MG63 (cell line): Measurements from ENCODE around the gene MESD. TPM values are rescaled to one million over a fixed set of nuclear protein-coding genes. Genes with fewer than 3 reads are reported as not detected.
"Not testable (repeated sequence)": the region's sequence is repeated elsewhere in the genome, so short reads cannot be mapped to it uniquely, and the experiment has no call there.

ENCODE experiments used
- DNase-seq: peaks from one replicate; pipeline ENCODE4 v3.0.0-alpha.2; 2020
- H3K27me3 ChIP-seq: fragments of 250-450 bp; sonication (Bioruptor Pico); 2 replicates; pipeline ENCODE4 v1.5.1; 2020; ENCODE audit warnings: mild to moderate bottlenecking, moderate library complexity
- H3K36me3 ChIP-seq: fragments of 250-450 bp; sonication (Bioruptor Pico); 2 replicates; pipeline ENCODE4 v1.5.1; 2020; ENCODE audit warnings: mild to moderate bottlenecking, moderate library complexity
- H3K4me3 ChIP-seq: fragments of 250-450 bp; sonication (Bioruptor Pico); 2 replicates; pipeline ENCODE4 v1.5.1; 2020; ENCODE audit warnings: mild to moderate bottlenecking, moderate library complexity
- H3K9me3 ChIP-seq: fragments of 250-450 bp; sonication (Bioruptor Pico); 2 replicates; pipeline ENCODE4 v1.5.1; 2020; ENCODE audit warnings: mild to moderate bottlenecking, moderate library complexity
- total RNA-seq: library from RNA; depleted of rRNA; stranded (reverse); fragments of >200 nt; shearing (Covaris generic); gene quantifications from 2 replicates; pipeline ENCODE4 v1.2.3, GENCODE V29; 2014; ENCODE audit warnings: low replicate concordance

Gene MESD
- total RNA-seq, 1 experiment from 2014 or later = 25.5 TPM

DNA sequence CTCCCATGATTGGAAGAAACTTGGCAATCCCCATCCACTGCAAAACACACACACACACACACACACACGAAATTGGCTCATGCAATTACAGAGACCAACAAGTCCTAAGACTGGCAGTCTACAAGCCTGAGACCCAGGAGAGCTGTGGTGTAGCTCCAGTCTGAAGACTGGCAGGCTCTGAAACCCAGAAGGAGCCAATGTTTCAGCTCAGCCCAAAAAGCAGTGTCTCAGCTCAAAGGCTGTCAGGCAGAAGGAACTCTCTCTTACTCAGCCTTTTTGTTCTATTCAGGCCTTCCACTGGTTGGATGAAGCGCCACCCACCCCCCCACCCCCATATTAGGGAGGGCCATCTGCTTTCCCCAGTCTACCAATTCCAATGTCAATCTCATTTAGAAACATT, 32.1 kb downstream of the MESD start:
- DNase-seq = no peak
- 0 out of 2 replicates have a peak, but pooled peaks cover 3% of the 10 kb centered on the region for H3K9me3 ChIP-seq

DNA sequence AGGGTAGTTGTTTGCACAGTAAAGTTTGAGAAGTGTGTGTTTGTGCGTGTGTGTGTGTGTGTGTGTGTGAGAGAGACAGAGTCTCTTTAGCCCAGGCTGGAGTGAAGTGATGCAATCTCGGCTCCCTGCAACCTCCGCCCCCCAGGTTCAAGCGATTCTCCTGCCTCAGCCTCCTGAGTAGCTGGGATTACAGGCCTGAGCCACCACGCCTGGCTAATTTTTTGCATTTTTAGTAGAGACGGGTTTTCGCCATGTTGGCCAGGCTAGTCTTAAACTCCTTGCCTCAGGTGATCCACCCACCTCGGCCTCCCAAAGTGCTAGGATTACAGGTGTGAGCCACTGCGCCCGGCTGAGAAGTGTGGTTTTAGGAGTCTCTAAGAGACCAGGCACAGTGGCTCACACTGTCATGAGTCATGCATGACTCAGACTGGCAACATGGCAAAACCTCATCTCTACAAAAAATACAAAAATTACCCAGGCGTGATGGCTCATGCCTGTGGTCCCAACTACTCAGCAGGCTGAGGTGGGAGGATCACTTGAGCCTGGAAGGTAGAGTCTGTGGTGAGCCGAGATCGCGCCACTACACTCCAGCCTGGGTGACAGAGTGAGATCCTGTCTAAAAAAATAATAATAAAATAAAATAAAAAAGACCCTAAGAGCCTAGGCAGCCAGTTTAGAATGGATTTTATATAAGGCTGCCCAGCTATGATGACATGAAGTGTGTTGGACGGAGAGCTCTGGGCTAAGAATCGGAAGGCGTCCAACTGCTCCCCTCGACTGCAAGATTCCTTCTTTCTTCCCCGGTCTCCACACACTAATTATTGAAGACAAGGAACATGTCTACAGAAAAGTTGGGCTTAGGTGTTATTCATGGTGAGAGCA, 33.8 kb downstream of the MESD start:
- not testable (repeated sequence) for H3K4me3 ChIP-seq, H3K9me3 ChIP-seq, H3K27me3 ChIP-seq
- H3K36me3 ChIP-seq = peaks cover 13% of the 10 kb centered on the region
- DNase-seq = peak; percentile 88

More for the DNA sequence above, 32.1 kb downstream of the MESD start:
- no peak overlapping the region for H3K4me3 ChIP-seq
- peaks cover 7% of the 10 kb centered on the region for H3K36me3 ChIP-seq
- H3K27me3 ChIP-seq = no peaks in the 10 kb centered on the region

DNA sequence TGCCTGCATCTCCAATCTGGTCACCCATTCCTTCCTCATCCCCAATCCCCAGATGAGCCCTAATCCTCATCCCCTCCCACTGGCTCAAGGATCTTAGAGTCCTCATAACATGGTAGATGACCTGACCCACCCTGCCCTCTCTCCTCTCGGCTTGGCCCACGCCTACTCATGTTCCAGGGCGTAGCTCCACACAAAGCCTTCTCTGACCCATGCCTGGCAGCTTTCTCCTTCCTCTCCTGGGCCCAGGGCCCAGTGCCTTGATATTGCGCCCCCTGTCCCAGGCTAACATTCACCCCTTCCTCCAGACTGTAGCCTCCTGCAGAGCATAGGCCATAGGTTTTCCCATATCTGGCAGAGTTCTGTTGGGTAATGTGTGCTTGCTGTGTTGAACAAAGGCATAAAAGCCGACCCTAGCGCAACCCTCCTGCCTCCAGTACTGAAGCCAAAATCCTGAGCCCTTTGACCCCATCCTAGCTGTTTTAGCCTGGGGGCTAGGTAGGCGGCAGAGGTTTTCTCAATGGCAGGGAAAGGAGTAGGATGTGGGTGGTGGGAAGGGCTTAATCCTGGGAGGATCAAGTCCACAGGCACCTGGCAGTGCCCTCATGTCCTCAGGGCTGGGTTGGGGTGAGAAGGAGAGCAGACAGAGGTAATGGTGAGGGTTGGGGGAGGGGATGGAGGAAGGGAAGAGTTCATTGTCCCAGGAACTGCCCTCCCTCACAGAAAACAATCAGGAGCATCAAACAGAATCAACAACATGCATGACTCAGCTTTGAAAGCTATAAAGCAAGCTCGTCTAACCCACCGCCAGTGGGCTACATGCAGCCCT, 35.5 kb downstream of the MESD start:
- peaks cover 10% of the 10 kb centered on the region for H3K36me3 ChIP-seq
- no peaks in the 10 kb centered on the region for H3K9me3 ChIP-seq
- no peak overlapping the region for H3K4me3 ChIP-seq
- no peaks in the 10 kb centered on the region for H3K27me3 ChIP-seq
- DNase-seq = no peak

DNA sequence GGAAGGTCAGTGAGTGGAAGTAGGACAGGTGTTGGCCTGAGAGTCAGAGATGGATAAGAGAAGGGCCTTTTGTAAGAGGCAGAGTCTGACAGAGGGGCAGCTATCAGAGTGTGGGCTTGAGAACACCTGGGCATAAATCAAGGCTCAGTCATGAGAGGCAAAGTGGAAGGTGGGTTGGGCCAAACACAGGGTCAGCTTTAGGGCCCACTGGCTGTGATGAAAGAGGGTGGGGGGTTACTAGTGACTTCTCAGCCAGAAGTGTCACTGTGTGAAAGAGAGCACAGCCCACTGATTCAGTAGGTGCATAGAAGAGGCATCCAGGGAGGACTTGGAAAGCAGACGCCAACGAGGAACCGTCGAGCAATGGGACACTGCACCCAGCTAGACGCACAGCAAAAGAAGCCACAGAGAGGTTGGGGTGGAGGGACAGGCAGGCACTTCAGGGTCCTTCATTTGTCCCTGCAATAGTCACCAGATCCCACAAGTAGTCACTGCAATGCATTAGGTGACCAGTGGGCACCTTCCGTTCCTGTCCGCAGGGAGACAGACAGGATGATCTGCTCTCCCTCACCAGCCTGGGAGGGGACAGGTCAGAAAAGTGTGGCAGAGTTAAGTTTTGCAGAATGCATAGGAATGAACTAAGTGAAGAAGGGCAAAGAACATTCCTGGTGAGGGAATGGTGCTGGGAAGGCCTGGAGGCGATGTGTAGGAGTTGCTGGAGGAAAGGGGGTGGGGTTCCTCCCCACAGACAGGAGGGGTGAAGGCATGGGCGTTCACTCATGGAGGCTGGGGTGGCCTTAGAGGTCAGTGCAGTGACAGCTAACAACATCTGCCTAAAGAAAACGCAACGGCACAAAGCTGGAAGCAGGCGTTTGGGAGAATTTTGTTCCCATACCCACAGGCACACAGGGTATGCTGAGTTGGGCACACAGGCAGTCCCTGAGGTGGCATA, 36.3 kb downstream of the MESD start:
- H3K36me3 ChIP-seq = peaks cover 9% of the 10 kb centered on the region; the same call in 1 of the 2 replicates
- H3K9me3 ChIP-seq = no peaks in the 10 kb centered on the region
- H3K27me3 ChIP-seq = no peaks in the 10 kb centered on the region
- H3K4me3 ChIP-seq = no peak overlapping the region
- no peak for DNase-seq

DNA sequence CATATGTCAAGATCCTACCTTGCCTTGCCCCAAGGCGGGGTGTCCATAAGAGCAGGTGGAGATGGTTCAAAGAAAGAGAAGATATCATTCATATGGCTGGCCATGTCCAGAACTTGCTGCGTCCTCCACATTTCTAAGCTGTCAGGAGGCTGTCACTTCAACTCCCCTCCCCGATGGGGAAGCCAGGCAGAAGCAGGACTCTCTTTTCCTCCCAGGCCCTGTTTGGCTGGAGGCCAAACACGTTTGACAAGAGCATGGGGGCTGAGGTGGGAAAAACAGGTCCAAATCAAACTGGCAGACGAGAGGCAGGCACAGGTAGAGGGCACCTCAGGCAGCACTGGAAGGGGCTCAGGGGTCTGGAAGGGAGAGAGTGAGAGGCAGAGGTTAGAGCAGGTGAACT, 37.7 kb downstream of the MESD start:
- H3K36me3 ChIP-seq = peaks cover 10% of the 10 kb centered on the region
- no peak overlapping the region for H3K4me3 ChIP-seq
- H3K9me3 ChIP-seq = no peaks in the 10 kb centered on the region
- H3K27me3 ChIP-seq = no peaks in the 10 kb centered on the region
- no peak for DNase-seq

DNA sequence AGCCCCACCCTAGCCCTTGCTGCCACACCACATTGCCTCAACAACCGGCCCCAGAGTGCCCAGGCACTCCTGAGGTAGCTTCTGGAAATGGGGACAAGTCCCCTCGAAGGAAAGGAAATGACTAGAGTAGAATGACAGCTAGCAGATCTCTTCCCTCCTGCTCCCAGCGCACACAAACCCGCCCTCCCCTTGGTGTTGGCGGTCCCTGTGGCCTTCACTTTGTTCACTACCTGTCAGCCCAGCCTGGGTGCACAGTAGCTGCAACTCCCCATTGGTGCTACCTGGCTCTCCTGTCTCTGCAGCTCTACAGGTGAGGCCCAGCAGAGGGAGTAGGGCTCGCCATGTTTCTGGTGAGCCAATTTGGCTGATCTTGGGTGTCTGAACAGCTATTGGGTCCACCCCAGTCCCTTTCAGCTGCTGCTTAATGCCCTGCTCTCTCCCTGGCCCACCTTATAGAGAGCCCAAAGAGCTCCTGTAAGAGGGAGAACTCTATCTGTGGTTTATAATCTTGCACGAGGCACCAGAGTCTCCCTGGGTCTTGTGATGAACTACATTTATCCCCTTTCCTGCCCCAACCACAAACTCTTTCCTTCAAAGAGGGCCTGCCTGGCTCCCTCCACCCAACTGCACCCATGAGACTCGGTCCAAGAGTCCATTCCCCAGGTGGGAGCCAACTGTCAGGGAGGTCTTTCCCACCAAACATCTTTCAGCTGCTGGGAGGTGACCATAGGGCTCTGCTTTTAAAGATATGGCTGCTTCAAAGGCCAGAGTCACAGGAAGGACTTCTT, 39.1 kb downstream of the MESD start:
- Histone ChIP-seq H3K9me3 (no peaks in the 10 kb centered on the region), H3K36me3 (peaks cover 23% of the 10 kb centered on the region), H3K27me3 (no peaks in the 10 kb centered on the region), H3K4me3 (no peak overlapping the region)
- DNase-seq = no peak

DNA sequence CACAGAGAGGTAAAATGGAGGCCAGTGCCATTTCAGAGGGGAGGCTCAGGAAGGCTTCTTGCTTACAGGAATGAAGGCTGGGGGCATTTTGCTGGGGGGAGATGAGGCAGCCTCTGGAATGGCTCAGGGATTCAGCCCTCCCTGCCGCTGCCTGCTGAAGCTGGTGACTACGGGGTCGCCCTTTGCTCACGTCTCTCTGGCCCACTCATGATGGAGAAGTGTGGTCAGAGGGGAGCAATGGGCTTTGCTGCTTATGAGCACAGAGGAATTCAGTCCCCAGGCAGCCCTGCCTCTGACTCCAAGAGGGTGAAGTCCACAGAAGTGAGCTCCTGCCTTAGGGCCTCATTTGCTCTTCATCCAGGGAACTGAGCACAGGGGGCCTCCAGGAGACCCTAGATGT, 39.9 kb downstream of the MESD start:
- peaks cover 23% of the 10 kb centered on the region for H3K36me3 ChIP-seq
- no peak for DNase-seq

DNA sequence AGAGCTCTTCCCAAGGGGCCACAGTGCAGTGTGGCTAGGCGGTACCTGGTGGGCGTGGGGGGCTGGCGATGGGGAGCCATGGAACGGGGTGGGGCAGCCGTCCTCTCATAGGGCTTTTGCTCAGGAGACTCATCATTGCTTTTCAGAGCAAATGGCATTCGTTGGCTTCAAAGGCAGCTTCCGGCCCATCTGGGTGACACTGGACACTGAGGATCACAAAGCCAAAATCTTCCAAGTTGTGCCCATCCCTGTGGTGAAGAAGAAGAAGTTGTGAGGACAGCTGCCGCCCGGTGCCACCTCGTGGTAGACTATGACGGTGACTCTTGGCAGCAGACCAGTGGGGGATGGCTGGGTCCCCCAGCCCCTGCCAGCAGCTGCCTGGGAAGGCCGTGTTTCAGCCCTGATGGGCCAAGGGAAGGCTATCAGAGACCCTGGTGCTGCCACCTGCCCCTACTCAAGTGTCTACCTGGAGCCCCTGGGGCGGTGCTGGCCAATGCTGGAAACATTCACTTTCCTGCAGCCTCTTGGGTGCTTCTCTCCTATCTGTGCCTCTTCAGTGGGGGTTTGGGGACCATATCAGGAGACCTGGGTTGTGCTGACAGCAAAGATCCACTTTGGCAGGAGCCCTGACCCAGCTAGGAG, 40.8 kb downstream of the MESD start:
- H3K27me3 ChIP-seq = no peaks in the 10 kb centered on the region
- H3K4me3 ChIP-seq = no peak overlapping the region
- H3K9me3 ChIP-seq = no peaks in the 10 kb centered on the region
- no peak for DNase-seq
- H3K36me3 ChIP-seq = peaks cover 23% of the 10 kb centered on the region

More for the DNA sequence above, 39.9 kb downstream of the MESD start:
- no peaks in the 10 kb centered on the region for H3K9me3 ChIP-seq
- H3K4me3 ChIP-seq = no peak overlapping the region
- H3K27me3 ChIP-seq = no peaks in the 10 kb centered on the region

DNA sequence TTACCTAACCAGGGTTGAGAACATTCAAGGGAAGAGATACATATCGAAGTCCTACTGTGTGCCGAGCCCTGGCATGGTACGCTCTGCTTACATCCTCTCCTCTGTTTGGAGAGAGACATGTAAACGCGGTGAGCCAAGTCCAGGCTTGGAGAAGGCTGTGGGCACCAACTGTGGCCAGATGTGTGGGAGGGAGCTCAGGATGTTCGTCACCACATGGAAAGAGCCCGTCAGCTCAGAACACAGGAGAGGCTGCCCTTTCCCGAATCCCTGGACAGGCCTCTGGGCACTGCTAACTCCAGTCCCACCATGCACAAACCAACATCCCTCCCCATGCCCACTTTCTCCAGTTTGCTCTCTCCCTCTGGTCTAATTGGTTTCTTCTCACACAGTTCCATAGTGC, 43.0 kb downstream of the MESD start:
- no peak overlapping the region for H3K4me3 ChIP-seq
- no peak for DNase-seq
- no peaks in the 10 kb centered on the region for H3K27me3 ChIP-seq
- H3K36me3 ChIP-seq = peaks cover 23% of the 10 kb centered on the region
- H3K9me3 ChIP-seq = no peaks in the 10 kb centered on the region

DNA sequence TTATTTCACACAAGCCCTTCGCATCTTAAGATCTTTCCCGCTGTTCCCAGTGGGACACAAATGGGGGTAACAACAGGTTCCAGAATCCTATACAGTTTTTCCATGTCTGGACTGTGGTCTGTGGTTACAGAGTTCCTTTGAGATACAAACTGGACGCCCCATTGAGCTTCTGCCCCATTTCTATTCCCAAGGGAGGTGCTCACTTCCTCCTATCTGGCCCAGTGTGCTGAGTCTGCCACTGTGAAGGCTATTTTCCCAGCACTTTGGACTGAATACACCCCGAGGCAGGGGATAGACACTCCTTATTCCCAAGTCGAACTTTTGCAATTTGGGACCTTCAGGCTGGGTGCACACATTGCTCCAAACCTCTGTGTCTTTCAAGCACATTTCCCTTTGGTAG, 44.0 kb downstream of the MESD start:
- no peak for DNase-seq

DNA sequence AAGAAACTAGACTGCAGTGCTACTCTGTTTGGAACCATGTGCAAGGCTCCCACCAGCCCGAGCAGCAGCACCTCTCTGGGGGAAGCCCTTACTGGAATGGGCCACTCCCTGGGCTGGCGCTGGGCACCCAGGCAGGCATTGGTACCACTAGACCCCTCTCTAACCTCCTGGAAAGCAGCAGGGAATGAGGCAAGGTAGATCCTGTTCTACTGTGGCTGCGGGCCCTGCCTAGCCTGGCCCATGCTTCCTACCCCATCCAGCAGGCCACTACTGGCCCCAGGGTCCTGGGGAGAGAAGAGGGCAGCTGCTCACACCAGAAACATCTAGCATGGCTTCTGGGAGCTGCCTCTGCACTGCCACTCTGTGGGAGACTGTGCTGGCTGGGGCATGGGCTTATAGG, 44.8 kb downstream of the MESD start:
- Histone ChIP-seq H3K9me3 (no peaks in the 10 kb centered on the region), H3K36me3 (peaks cover 19% of the 10 kb centered on the region), H3K27me3 (no peaks in the 10 kb centered on the region), H3K4me3 (no peak overlapping the region)
- DNase-seq = no peak

More for the DNA sequence above, 44.0 kb downstream of the MESD start:
- Histone ChIP-seq H3K4me3 (no peak overlapping the region), H3K36me3 (peaks cover 19% of the 10 kb centered on the region), H3K9me3 (no peaks in the 10 kb centered on the region), H3K27me3 (no peaks in the 10 kb centered on the region)

DNA sequence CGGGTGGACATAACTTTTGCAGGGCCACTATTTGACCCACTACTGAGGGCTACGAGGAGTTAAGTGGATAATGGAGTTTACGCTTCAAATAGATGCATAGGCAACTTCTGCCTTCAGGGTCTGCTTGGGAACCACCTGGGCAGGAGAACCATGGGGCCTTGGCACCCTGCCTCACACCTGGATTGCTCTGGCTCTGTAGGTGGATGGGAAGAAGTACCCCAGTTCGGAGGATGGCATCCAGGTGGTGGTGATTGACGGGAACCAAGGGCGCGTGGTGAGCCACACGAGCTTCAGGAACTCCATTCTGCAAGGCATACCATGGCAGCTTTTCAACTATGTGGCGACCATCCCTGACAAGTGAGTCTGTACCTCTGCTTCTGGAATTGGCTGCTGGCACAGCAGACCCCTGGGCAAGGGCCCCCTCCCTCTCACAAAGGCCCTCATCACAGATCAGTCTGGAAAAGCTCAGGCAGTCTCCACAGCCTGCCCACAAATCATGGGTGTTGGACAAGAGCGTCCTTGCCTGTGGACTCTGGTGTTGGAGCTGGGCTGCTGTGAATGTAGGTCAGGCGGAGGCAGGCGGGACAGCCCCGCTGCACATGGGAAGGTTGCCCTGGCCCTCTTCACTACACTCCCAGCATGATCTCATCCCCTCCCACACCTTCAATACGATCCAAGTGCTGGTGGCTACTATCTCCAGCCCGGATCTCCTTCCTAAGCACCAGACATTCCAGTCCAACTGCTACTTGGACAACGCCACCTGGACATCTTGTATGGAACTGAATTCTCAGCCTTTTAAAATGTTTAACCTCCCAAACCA, 46.7 kb downstream of the MESD start:
- Histone ChIP-seq H3K36me3 (peaks cover 17% of the 10 kb centered on the region), H3K9me3 (no peaks in the 10 kb centered on the region), H3K4me3 (no peak overlapping the region), H3K27me3 (no peaks in the 10 kb centered on the region)
- DNase-seq = peak; percentile 33

DNA sequence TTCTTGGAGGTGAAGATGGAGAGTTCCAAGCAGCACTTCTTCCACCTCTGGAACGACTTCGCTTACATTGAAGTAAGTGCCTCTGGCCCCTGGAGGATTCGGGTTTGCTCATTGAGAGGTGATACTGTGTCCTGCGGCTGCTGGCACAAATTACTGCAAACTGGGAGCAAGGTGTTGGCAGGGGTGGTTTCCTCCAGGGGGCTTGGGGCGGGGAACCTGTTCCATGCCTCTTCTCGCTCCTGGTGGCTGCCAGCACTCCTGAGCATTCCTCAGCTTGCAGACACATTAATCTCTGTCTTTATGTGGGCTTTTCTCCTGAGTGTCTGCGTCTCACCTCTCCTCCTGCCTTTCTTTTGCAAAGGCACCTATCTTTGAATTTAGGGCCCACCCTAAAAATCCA, 47.4 kb downstream of the MESD start:
- Histone ChIP-seq H3K27me3 (no peaks in the 10 kb centered on the region), H3K4me3 (no peak overlapping the region), H3K36me3 (peaks cover 17% of the 10 kb centered on the region), H3K9me3 (no peaks in the 10 kb centered on the region)
- DNase-seq = no peak

DNA sequence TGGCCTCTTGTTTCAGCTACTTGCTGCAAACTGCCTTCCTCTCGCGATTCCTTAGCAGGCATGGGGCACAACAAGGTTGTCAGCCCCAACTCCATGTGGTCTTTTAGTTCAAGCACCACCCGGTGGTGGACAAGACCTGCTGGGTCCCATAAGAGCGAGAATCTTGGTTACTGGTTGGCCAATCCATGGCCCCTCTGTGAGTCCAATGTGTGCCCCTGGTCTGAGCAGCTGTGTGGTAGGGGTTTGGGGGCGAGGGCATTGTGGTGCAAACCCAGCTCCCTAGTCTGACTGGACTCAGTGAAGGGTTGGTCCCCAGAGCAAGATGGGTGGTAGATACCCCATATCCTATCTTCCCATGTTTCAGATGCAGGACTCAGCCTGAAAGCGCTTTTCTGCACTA, 48.8 kb downstream of the MESD start:
- peaks cover 5% of the 10 kb centered on the region for H3K36me3 ChIP-seq
- H3K4me3 ChIP-seq = no peak overlapping the region
- no peak for DNase-seq
- no peaks in the 10 kb centered on the region for H3K9me3 ChIP-seq
- H3K27me3 ChIP-seq = no peaks in the 10 kb centered on the region

DNA sequence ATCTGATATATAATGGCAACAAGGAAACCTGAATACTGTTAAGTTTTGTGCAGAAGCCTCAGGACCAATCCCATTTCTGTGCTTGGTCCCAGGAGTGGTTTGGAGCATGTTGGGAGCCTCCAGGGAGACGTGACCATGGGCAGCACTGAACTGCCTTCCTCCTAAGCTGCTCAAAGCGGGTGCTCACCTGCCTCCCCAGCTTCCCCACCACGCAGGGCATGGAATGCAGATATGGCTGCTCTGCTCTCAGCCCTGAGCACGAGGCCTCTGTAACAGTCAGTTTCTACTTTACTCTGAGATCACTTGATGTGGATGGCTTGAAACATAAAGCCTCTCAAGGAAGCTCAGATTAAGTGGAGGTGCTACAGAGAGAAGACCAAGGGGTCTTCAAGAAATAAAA, 49.3 kb downstream of the MESD start:
- Histone ChIP-seq H3K4me3 (no peak overlapping the region), H3K36me3 (peaks cover 3% of the 10 kb centered on the region), H3K9me3 (no peaks in the 10 kb centered on the region), H3K27me3 (no peaks in the 10 kb centered on the region)
- no peak for DNase-seq
